Kidney (tissue), 14 donors: ENCODE data around the gene TVP23C. TPM values are rescaled to one million over a fixed set of nuclear protein-coding genes. Genes with fewer than 3 reads are reported as not detected.
A peak's percentile ranks its signal among the peaks of the same experiment; 100 is the strongest.

Source experiments
- DNase-seq, 5 donors: peaks; one replicate each; pipeline ENCODE4 v3.0.0-alpha.2; 2013 to 2020
- FAIRE-seq: peaks from 2 replicates; lab custom pipeline; 2012; peaks lifted over from hg19 to GRCh38; lab: Jason Lieb, UNC
- H3K27ac ChIP-seq, 2 donors: one replicate each; pipeline ENCODE4 v1.7.0; 2013; ENCODE audit warnings: low read depth in 2 of 2, low read length in 2 of 2, inconsistent platforms in 1 of 2
- H3K27me3 ChIP-seq: one replicate; pipeline ENCODE4 v1.7.1; 2013; ENCODE audit warnings: low read length, inconsistent platforms; ENCODE audit not compliant: control insufficient read depth, insufficient read depth
- H3K36me3 ChIP-seq, 3 donors: one replicate each; pipeline versions ENCODE4 v1.7.0 to v1.7.1; 2013; ENCODE audit warnings: low read length in 3 of 3, control low read depth in 1 of 3, inconsistent platforms in 1 of 3; ENCODE audit not compliant: insufficient read depth in 3 of 3, control insufficient read depth in 2 of 3
- H3K4me1 ChIP-seq, 3 donors: one replicate each; pipeline versions ENCODE4 v1.7.0 to v1.7.1; 2013; ENCODE audit warnings: low read length in 3 of 3, inconsistent platforms in 1 of 3, low read depth in 1 of 3; ENCODE audit not compliant: control insufficient read depth in 2 of 3, insufficient read depth in 2 of 3
- H3K4me3 ChIP-seq, 3 donors: one replicate each; pipeline versions ENCODE4 v1.7.0 to v1.8.1; 2013; ENCODE audit warnings: low read length in 3 of 3, control low read depth in 1 of 3, inconsistent platforms in 1 of 3
- H3K9ac ChIP-seq, 3 donors: one replicate each; pipeline versions ENCODE4 v1.7.0 to v1.7.1; 2013; ENCODE audit warnings: low read length in 3 of 3, control low read depth in 1 of 3, inconsistent platforms in 1 of 3
- H3K9me3 ChIP-seq, 3 donors: one replicate each; pipeline versions ENCODE4 v1.7.0 to v1.7.1; 2013; ENCODE audit warnings: low read length in 3 of 3, control low read depth in 1 of 3, inconsistent platforms in 1 of 3; ENCODE audit not compliant: control insufficient read depth in 2 of 3, insufficient read depth in 1 of 3
- intact Hi-C: fragments of 100-400 bp; cut with DNase I; formaldehyde crosslinking; loops from one replicate; pipeline ENCODE4 v1.11.1; 2022
- polyA plus RNA-seq: library from polyadenylated mRNA; stranded (reverse); fragments of 350-450 nt; fragmentation: Illumina TruSeq; extraction: RNeasy Lipid Tissue Mini Kit (QIAGEN cat#74804); gene quantifications from one replicate; pipeline ENCODE4 v1.2.3, GENCODE V29; 2014; ENCODE audit warnings: low read depth, low replicate concordance; ENCODE audit not compliant: insufficient read depth
- total RNA-seq: library from RNA; stranded (reverse); fragmentation: NEBNext Ultra II Directional; extraction: Animal tissue kit (Norgen Biotek cat#: 25700); gene quantifications from one replicate; pipeline ENCODE4 v1.2.1, GENCODE V29; 2021
- TF ChIP-seq, protein P1 (sequence below): IDR thresholded peaks from 3 replicates; pipeline ENCODE4 v1.5.1; 2012; ENCODE audit warnings: mild to moderate bottlenecking, moderate library complexity, borderline replicate concordance; ENCODE audit not compliant: insufficient read depth; ENCODE audit errors: extremely low read depth
- donor health status: control.
- donor health status: control.
- donor health status: control.
- donor health status: control.
- donor health status: control.
- donor health status: DM: yes; HTN: yes; CAD: no.
- donor health status: Normal renal cell carcinoma (clear cell type).

Gene TVP23C
- total and polyA plus RNA-seq, 2 donors from 2014 or later = 2.6 to 19.0 TPM

DNA sequence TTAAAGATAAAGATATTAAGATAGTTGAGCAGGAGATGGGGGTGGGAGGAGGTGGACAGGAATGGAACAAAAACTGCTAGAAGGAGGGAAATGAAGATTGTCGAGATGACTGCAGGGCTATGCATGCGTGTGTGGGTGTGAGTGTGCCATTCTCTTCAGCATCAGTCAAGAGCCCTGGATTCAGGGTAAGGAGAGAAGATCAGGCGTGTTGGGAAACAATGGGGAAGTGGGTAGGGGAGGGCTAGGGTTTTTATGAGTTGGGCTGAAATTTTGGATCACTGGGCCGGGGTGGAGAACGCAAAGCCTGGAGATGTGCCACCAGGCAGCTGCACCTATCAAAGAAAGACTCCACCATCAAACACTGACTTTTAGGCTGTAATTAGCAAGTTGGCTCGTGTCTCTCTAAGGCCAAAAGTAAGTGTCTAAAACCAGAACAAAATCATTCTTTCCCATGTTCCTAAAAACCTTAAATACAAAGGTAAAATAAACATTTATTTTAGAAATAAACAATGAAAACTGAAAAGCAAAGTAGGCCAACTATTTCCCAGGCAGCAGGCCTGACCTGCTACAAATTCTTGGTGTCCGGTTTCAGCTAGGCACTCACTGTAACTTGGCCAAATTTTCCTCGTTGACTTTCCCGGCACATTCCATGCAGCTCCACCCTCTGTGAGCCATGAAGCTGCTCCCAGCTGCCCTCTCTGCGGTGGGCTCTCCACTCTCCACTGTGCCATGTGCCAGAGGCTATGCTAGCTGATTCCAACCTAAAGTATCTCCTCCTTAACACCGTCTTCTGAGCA, 100.1 kb downstream of the TVP23C start:
- DNase-seq (peak in 4 of 5 donors; percentile 53 to 84 (median 70)), FAIRE-seq (no peak)
- H3K4me1 ChIP-seq = peaks cover 2 to 11% (median 3%) of the 10 kb centered on the region in 3 donors
- no peak overlapping the region for H3K9ac ChIP-seq
- H3K36me3 ChIP-seq = no peaks in the 10 kb centered on the region
- H3K27ac ChIP-seq = peak overlapping the region in 1 of 2 donors; percentile 1
- H3K27me3 ChIP-seq = no peaks in the 10 kb centered on the region
- intact Hi-C loops = no loop called here
- H3K4me3 ChIP-seq = no peak overlapping the region
- H3K9me3 ChIP-seq = no peaks in the 10 kb centered on the region
- TF ChIP-seq, protein P1, sequence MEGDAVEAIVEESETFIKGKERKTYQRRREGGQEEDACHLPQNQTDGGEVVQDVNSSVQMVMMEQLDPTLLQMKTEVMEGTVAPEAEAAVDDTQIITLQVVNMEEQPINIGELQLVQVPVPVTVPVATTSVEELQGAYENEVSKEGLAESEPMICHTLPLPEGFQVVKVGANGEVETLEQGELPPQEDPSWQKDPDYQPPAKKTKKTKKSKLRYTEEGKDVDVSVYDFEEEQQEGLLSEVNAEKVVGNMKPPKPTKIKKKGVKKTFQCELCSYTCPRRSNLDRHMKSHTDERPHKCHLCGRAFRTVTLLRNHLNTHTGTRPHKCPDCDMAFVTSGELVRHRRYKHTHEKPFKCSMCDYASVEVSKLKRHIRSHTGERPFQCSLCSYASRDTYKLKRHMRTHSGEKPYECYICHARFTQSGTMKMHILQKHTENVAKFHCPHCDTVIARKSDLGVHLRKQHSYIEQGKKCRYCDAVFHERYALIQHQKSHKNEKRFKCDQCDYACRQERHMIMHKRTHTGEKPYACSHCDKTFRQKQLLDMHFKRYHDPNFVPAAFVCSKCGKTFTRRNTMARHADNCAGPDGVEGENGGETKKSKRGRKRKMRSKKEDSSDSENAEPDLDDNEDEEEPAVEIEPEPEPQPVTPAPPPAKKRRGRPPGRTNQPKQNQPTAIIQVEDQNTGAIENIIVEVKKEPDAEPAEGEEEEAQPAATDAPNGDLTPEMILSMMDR = no peak

DNA sequence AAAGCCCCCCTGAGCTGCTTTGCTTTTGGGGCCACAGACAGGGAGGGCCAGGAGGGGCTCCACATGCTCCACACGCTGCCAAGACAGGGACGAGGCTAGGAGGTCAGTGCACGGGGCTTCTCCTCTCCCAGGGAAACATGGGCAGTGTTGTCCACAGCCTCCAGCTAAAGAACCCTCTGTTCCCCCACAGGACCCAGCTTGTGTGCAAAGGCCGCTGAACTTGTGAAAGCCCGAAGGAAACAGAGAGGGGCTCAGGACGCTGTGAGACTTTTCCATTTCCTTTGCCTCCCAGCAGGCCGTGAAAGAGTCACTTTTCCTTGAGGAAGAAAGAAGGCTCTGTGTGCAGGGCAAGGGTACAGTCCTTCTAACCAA, 105.6 kb downstream of the TVP23C start:
- TF ChIP-seq, protein P1 = no peak
- Histone ChIP-seq H3K27me3 (no peaks in the 10 kb centered on the region), H3K9me3 (peaks cover 0 to 5% (median 0%) of the 10 kb centered on the region in 3 donors), H3K4me3 (no peak overlapping the region), H3K27ac (peak overlapping the region in 1 of 2 donors; percentile 30), H3K4me1 (peaks cover 4 to 14% (median 5%) of the 10 kb centered on the region in 3 donors), H3K9ac (peak overlapping the region in 1 of 3 donors; percentile 31), H3K36me3 (no peaks in the 10 kb centered on the region)
- DNase-seq (no peak), FAIRE-seq (no peak)
- intact Hi-C loops = no loop called here

DNA sequence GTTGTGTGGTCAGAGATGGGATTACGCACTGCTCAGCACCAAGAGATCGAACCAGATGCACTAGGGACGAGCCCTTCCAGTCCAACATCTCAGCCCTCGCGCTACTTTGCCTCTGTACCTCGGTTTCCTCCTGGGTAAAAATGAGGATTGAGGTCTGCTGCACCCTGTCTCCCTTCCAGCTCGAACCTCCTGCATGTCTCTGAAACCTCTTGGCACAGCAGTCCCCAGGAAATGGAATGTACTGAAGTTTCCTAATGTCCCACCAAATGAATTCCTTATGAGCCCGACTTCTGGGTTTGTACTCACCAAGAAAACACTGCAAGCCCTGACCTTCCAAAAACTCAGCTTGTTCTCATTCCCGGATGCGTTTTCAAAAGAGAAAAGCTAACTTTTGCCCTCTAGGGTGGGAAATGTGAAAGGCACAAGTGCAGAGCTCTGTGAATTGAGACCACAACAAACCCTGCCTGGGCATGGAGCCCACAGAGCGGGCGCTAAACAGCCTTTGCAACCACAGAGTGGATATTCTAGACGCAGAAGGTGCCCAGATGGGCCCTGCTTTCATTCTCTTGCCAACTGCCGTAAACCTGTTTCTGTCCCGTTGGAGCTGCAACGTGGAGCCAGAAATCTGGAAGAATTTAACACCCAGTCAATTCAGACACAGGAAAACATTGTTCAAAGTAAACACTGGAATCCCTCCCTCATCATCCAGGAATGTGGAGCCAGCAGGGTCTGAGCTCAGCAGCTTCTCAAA, 106.1 kb downstream of the TVP23C start:
- FAIRE-seq (no peak), DNase-seq (peak in 2 of 5 donors; percentile 55 to 73)
- intact Hi-C loops = no loop called here

More for the DNA sequence above, 106.1 kb downstream of the TVP23C start:
- Histone ChIP-seq H3K4me1 (peaks cover 4 to 14% (median 5%) of the 10 kb centered on the region in 3 donors), H3K27ac (peak overlapping the region in 1 of 2 donors; percentile 30), H3K36me3 (peaks cover 0 to 4% (median 0%) of the 10 kb centered on the region in 3 donors), H3K9ac (peak overlapping the region in 1 of 3 donors; percentile 31), H3K9me3 (peaks cover 0 to 5% (median 0%) of the 10 kb centered on the region in 3 donors), H3K4me3 (no peak overlapping the region), H3K27me3 (no peaks in the 10 kb centered on the region)
- TF ChIP-seq, protein P1 = no peak
